ENCODE results near the gene ALDH16A1. TPM values are rescaled to one million over a fixed set of nuclear protein-coding genes. Genes with fewer than 3 reads are reported as not detected.
A peak's percentile ranks its signal among the peaks of the same experiment; 100 is the strongest.

Gene ALDH16A1
- total and polyA plus RNA-seq, 2 experiments from 2014 or later: 29.9 to 38.7 TPM

DNA sequence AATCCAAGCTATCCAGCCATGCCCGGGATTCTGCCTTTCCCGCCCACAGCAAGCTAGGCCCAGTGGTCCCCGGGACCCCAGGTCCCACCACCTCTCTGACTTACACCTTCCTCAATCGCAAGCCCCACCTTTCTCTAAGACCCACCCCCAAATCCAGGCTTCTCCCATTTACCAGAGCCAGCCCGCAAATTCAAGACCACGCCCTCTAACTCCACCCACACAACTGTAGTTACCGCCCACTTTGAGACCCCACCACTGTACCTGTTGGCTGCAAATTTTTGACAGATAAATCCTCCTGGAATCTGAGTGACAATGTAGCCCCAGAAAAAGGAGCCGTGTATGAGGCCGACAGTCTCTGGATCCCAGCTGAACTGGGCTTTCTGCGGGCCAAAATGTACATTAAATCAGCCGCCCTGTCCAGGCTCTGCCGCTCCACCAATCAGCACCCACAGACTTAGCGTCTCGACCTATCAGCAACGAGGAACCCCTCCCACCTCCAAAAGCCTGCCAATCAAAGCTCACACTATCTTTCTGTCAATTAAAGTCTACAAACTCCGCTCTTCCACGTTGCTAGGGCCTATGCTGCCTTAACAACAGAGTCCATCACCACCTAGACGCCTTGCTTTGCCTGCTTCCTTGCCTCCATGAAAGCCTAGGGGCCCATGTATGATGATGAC, 18.0 kb upstream of the ALDH16A1 start:
- H3K36me3 ChIP-seq (replicated peaks; ENCODE audit: insufficient read depth, low read depth): no peaks in the 10 kb centered on the region
- H3K79me2 ChIP-seq: no peaks in the 10 kb centered on the region
- WGBS (ENCODE audit: low lambda C conversion rate, missing lambda C conversion rate): 92% methylated on average over 18 of the region's 18 CpGs
- no peak overlapping the region for H3K4me2 ChIP-seq
- peaks cover 100% of the 10 kb centered on the region for H3K27me3 ChIP-seq
- no peaks in the 10 kb centered on the region for H4K20me1 ChIP-seq (ENCODE audit: insufficient read depth, poor library complexity, severe bottlenecking)
- no peaks in the 10 kb centered on the region for H3K9me3 ChIP-seq (ENCODE audit: low read depth)
- DNase-seq (ENCODE audit: low spot score): no peak
- no peaks in the 10 kb centered on the region for H3K4me1 ChIP-seq (ENCODE audit: insufficient read depth)
- H2AFZ ChIP-seq: no peak overlapping the region
- no peak for TF ChIP-seq EZH2 (IDR thresholded peaks at IDR 0.05; ENCODE audit: borderline replicate concordance)
- no peak for TF ChIP-seq EZH2phosphoT487 (IDR thresholded peaks at IDR 0.05; ENCODE audit: low read depth, severe bottlenecking, unreplicated experiment)
- TF ChIP-seq, protein P1, sequence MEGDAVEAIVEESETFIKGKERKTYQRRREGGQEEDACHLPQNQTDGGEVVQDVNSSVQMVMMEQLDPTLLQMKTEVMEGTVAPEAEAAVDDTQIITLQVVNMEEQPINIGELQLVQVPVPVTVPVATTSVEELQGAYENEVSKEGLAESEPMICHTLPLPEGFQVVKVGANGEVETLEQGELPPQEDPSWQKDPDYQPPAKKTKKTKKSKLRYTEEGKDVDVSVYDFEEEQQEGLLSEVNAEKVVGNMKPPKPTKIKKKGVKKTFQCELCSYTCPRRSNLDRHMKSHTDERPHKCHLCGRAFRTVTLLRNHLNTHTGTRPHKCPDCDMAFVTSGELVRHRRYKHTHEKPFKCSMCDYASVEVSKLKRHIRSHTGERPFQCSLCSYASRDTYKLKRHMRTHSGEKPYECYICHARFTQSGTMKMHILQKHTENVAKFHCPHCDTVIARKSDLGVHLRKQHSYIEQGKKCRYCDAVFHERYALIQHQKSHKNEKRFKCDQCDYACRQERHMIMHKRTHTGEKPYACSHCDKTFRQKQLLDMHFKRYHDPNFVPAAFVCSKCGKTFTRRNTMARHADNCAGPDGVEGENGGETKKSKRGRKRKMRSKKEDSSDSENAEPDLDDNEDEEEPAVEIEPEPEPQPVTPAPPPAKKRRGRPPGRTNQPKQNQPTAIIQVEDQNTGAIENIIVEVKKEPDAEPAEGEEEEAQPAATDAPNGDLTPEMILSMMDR (IDR thresholded peaks at IDR 0.05; ENCODE audit: poor library complexity): no peak
- H3K9me2 ChIP-seq (replicated peaks; ENCODE audit: insufficient read depth): no peaks in the 10 kb centered on the region
- H3K27ac ChIP-seq: no peak overlapping the region
- no peak overlapping the region for H3K4me3 ChIP-seq

DNA sequence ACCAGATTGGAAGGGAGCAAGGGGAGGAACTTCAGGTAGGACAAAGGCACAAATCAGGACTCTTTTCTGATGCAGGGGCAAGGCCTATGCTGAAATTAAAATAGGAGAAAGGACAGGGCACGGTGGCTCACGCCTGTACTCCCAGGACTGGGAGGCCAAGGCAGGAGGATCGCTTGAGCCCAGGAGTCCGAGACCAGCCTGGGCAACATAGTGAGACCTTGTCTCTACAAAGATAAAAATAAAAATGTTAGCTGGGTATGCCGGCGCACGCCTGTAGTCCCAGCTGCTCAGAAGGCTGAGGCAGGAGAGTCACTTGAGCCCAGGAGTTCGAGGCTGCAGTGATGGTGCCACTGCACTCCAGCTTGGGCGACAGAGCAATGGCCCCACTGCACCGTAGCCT, 17.4 kb upstream of the ALDH16A1 start:
- no peak overlapping the region for H3K27ac ChIP-seq
- no peak overlapping the region for H3K4me3 ChIP-seq
- TF ChIP-seq EZH2 (IDR thresholded peaks at IDR 0.05; ENCODE audit: borderline replicate concordance): no peak
- TF ChIP-seq, protein P1 (IDR thresholded peaks at IDR 0.05; ENCODE audit: poor library complexity): no peak
- TF ChIP-seq EZH2phosphoT487 (IDR thresholded peaks at IDR 0.05; ENCODE audit: low read depth, severe bottlenecking, unreplicated experiment): no peak
- H3K9me2 ChIP-seq (replicated peaks; ENCODE audit: insufficient read depth): no peaks in the 10 kb centered on the region
- no peak for DNase-seq (ENCODE audit: low spot score)
- H3K9me3 ChIP-seq (ENCODE audit: low read depth): no peaks in the 10 kb centered on the region
- H3K4me2 ChIP-seq: no peak overlapping the region
- WGBS (ENCODE audit: low lambda C conversion rate, missing lambda C conversion rate): 95% methylated on average over 10 of the region's 10 CpGs
- no peak overlapping the region for H2AFZ ChIP-seq
- H3K79me2 ChIP-seq: no peaks in the 10 kb centered on the region
- peaks cover 100% of the 10 kb centered on the region for H3K27me3 ChIP-seq
- H3K4me1 ChIP-seq (ENCODE audit: insufficient read depth): no peaks in the 10 kb centered on the region
- no peaks in the 10 kb centered on the region for H4K20me1 ChIP-seq (ENCODE audit: insufficient read depth, poor library complexity, severe bottlenecking)
- no peaks in the 10 kb centered on the region for H3K36me3 ChIP-seq (replicated peaks; ENCODE audit: insufficient read depth, low read depth)

DNA sequence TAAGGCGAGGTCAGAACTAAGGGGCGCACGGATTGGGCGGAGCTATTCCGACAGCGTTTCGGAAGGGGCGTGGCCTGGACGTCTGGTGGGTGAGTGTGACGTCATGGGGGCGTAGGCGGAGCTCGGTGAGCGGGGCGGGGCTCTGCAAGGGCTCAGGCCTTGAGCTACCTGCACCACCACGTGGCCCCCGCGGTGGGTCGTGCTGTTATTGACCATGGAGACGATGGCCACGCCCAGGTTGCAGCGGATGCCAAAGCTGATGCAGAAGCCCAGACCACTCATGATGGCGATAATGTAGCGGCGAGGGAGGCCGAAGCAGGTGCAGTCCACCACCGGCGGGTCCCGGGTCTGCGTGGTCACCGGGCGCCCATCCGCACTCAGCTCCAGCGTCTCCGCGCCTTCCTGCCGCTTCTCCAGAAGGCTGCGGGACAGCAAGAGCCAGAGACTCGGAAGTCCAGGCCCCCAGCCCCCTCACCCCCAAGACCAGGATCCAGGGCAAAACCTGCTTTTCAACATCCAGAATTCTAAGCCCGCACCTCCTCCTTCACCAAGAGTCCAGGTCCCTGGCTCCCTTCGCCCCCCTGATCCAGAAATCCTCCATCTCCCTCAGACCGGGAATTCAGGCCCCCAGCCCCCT, 16.5 kb upstream of the ALDH16A1 start:
- peaks cover 97% of the 10 kb centered on the region for H3K27me3 ChIP-seq
- no peaks in the 10 kb centered on the region for H3K9me3 ChIP-seq (ENCODE audit: low read depth)
- H3K36me3 ChIP-seq (replicated peaks; ENCODE audit: insufficient read depth, low read depth): no peaks in the 10 kb centered on the region
- no peak overlapping the region for H3K27ac ChIP-seq
- DNase-seq (ENCODE audit: low spot score): peak; percentile 51
- no peak overlapping the region for H3K4me2 ChIP-seq
- H3K9me2 ChIP-seq (replicated peaks; ENCODE audit: insufficient read depth): no peaks in the 10 kb centered on the region
- H3K79me2 ChIP-seq: no peaks in the 10 kb centered on the region
- 31% methylated on average over 42 of the region's 42 CpGs for WGBS (ENCODE audit: low lambda C conversion rate, missing lambda C conversion rate)
- H3K4me3 ChIP-seq: no peak overlapping the region
- TF ChIP-seq, protein P1 (IDR thresholded peaks at IDR 0.05; ENCODE audit: poor library complexity): no peak
- TF ChIP-seq EZH2 (IDR thresholded peaks at IDR 0.05; ENCODE audit: borderline replicate concordance) (no peak), EZH2phosphoT487 (IDR thresholded peaks at IDR 0.05; ENCODE audit: low read depth, severe bottlenecking, unreplicated experiment) (no peak)
- H2AFZ ChIP-seq: no peak overlapping the region
- H4K20me1 ChIP-seq (ENCODE audit: insufficient read depth, poor library complexity, severe bottlenecking): no peaks in the 10 kb centered on the region
- no peaks in the 10 kb centered on the region for H3K4me1 ChIP-seq (ENCODE audit: insufficient read depth)
